LNCaP clone FGC (cell line): ENCODE results near the gene VWA2.

Experiments used
- DNase-seq: peaks from one replicate; pipeline ENCODE4 v3.0.0-alpha.2; 2011; ENCODE audit warnings: low read depth
- H3K4me3 ChIP-seq: 2 replicates; pipeline ENCODE4 v1.5.1; 2011; ENCODE audit warnings: mild to moderate bottlenecking, low read depth, low read length, control low read depth
- TF ChIP-seq, protein P1 (sequence below): IDR thresholded peaks from 2 replicates; pipeline ENCODE4 v1.5.1; 2012; ENCODE audit warnings: mild to moderate bottlenecking; ENCODE audit not compliant: control insufficient read depth, insufficient read depth; ENCODE audit errors: extremely low read depth

VWA2 gene

GRCh38 chr10:114272696-114273095, 33.6 kb downstream of the VWA2 start:
- TF ChIP-seq, protein P1, sequence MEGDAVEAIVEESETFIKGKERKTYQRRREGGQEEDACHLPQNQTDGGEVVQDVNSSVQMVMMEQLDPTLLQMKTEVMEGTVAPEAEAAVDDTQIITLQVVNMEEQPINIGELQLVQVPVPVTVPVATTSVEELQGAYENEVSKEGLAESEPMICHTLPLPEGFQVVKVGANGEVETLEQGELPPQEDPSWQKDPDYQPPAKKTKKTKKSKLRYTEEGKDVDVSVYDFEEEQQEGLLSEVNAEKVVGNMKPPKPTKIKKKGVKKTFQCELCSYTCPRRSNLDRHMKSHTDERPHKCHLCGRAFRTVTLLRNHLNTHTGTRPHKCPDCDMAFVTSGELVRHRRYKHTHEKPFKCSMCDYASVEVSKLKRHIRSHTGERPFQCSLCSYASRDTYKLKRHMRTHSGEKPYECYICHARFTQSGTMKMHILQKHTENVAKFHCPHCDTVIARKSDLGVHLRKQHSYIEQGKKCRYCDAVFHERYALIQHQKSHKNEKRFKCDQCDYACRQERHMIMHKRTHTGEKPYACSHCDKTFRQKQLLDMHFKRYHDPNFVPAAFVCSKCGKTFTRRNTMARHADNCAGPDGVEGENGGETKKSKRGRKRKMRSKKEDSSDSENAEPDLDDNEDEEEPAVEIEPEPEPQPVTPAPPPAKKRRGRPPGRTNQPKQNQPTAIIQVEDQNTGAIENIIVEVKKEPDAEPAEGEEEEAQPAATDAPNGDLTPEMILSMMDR = no peak
- no peak overlapping the region for H3K4me3 ChIP-seq
- DNase-seq = no peak

- H3K4me3 ChIP-seq = no peak overlapping the region
- no peak for DNase-seq
- TF ChIP-seq, protein P1 = no peak
These were observed 34.9 kb downstream of the VWA2 start for GRCh38 chr10:114273910-114274309.

DNA sequence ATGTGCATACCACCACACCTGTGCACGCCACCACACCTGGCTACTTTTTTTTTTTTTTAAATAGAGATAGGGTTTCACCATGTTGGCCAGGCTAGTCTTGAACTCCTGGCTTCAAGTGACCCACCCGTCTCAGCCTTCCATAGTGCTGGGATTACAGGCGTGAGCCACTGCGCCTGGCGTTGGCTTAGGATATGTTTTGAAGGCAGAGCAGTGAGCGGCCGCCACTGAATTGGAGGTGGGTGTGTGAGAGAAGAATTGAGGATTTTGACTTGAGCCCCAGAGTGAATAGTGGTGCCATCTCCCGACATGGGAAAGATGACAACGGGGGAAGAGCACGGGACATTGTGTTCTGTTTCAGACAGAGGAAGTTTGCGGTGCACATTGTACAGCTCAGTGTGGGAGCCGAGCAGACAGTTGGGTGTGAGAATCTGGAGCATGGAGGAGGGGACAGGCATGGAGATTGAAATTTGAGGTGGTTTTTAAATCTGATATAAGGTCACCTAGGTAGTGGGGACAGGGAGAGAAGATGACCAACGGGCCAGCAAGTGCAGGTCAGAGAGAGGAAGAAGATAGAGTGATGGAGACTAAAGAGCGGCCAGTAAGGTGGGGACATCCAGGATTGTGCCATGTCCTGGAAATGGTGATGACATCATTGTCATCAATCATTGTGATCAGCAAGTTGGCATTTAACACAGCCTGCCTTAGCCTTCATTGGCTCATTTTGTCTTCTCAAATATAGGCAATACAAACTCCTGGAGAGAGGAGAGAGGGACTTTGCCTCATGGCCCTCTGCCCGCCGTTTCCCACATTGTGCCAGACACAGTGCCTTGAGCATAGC, 35.8 kb downstream of the VWA2 start:
- DNase-seq = no peak
- TF ChIP-seq, protein P1 = no peak
- H3K4me3 ChIP-seq = no peak overlapping the region

DNA sequence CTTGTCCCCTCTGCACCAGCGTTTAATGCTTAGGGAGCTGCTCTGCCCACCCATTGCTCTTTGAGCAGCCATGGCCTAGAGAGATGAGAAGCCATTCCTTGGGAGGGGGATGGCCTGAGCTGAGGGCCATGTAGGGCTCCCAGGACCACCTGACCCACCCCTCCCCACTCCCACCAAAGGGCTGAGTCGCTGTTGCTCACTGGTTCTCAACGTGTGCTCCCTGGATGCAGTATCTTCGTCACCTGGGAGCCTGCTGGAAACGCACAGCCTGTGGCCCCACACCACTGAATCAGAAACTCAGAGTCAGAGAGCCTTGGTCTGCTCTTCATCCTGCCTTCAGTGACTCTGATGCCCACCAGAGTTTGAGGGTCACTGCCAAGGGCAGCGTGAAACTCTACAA, 37.0 kb downstream of the VWA2 start:
- H3K4me3 ChIP-seq = no peak overlapping the region
- TF ChIP-seq, protein P1 = no peak
- no peak for DNase-seq

DNA sequence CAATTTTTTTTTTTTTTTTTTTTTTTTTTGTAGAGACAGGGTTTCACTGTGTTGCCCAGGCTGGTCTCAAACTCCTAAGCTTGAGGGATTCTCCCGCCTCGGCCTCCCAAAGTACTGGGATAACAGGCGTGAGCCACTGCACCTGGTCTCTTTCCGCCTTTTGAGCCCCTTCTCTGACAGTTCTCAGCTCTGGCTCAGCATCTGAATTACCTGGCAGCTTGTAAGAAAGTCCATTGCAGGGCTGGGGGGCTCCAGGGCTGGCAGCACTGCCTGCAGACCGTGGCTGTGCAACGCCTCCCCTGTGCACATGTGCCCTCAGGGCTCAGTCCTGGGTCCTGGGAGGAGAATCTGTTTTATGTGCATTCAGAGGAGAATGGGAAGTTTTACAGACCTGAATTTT, 37.6 kb downstream of the VWA2 start:
- no peak overlapping the region for H3K4me3 ChIP-seq
- TF ChIP-seq, protein P1 = no peak
- no peak for DNase-seq

- no peak overlapping the region for H3K4me3 ChIP-seq
- TF ChIP-seq, protein P1 = no peak
- DNase-seq = no peak
These were observed 39.3 kb downstream of the VWA2 start for GRCh38 chr10:114278140-114278883.
